Aorta (tissue), 5 donors: ENCODE measurements around the gene NBL1. TPM values are rescaled to one million over a fixed set of nuclear protein-coding genes. Genes with fewer than 3 reads are reported as not detected.

Source experiments
- ATAC-seq: fragments of 200-7000 bp; cut with Tn5 transposase; one replicate; pipeline ENCODE4 v1.9.1; 2022; ENCODE audit warnings: moderate library complexity; ENCODE audit not compliant: low FRiP score
- DNase-seq, 2 donors: peaks; one replicate each; pipeline ENCODE4 v3.0.0-alpha.2; 2020
- H3K27ac ChIP-seq, 2 donors: one replicate each; pipeline ENCODE4 v1.5.1; 2013; ENCODE audit warnings: low read length in 2 of 2, mild to moderate bottlenecking in 2 of 2, moderate library complexity in 2 of 2, control low read depth in 1 of 2, inconsistent platforms in 1 of 2, low read depth in 1 of 2
- H3K27me3 ChIP-seq, 2 donors: one replicate each; pipeline ENCODE4 v1.6.1; 2013; ENCODE audit warnings: control low read depth in 1 of 2, low read length in 1 of 2, mild to moderate bottlenecking in 1 of 2, moderate library complexity in 1 of 2; ENCODE audit not compliant: insufficient read depth in 2 of 2, control insufficient read depth in 1 of 2
- H3K36me3 ChIP-seq, 2 donors: one replicate each; pipeline ENCODE4 v1.6.1; 2013; ENCODE audit warnings: control low read depth in 1 of 2, low read length in 1 of 2, mild to moderate bottlenecking in 1 of 2; ENCODE audit not compliant: insufficient read depth in 2 of 2, control insufficient read depth in 1 of 2
- H3K4me1 ChIP-seq, 2 donors: one replicate each; pipeline ENCODE4 v1.6.1; 2013; ENCODE audit warnings: low read length in 2 of 2, control low read depth in 1 of 2, mild to moderate bottlenecking in 1 of 2, moderate library complexity in 1 of 2; ENCODE audit not compliant: insufficient read depth in 2 of 2, control insufficient read depth in 1 of 2
- H3K4me3 ChIP-seq, 2 donors: one replicate each; pipeline ENCODE4 v1.5.1; 2013; ENCODE audit warnings: low read length in 2 of 2, control low read depth in 1 of 2, mild to moderate bottlenecking in 1 of 2
- H3K9me3 ChIP-seq: one replicate; pipeline ENCODE4 v1.6.1; 2013; ENCODE audit warnings: mild to moderate bottlenecking, low read length; ENCODE audit not compliant: control insufficient read depth
- WGBS, 2 donors: extraction: QIAGEN DNeasy Blood & Tissue Kit; methylation state at CpG; one replicate each; pipeline ENCODE4 v1.1.7; 2013; 5-methylcytosine and 5-hydroxymethylcytosine counted together
- intact Hi-C, 2 donors: fragments of 100-400 bp; cut with DNase I; formaldehyde crosslinking; loops; one replicate each; pipeline versions ENCODE4 v1.14.2 to v1.15.0; 2022
- polyA plus RNA-seq, 2 donors: library from polyadenylated mRNA; stranded (reverse); fragments of 200-250 nt; gene quantifications; one replicate each; pipeline ENCODE4 v1.2.3, GENCODE V29; 2013
- total RNA-seq, 2 donors: library from RNA; stranded (reverse); fragmentation: NEBNext Ultra II Directional; extraction: Animal tissue kit (Norgen Biotek cat#: 25700); gene quantifications; one replicate each; pipeline ENCODE4 v1.2.1, GENCODE V29; 2021
- donor health status: healthy with polysubstance abuse.
- donor health status: Bipolar disorder and iron deficiency.
- donor health status: DM: no; HTN: no; CAD: no.
- donor health status: DM: no; HTN: no; CAD: no.
- donor health status: DM: yes; HTN: yes; CAD: no.

Gene NBL1
- total and polyA plus RNA-seq, 4 donors = 133 to 188 (median 150) TPM

- Histone ChIP-seq H3K27me3 (no peaks in the 10 kb centered on the region), H3K9me3 (no peaks in the 10 kb centered on the region), H3K4me3 (no peak overlapping the region), H3K27ac (no peak overlapping the region), H3K36me3 (no peaks in the 10 kb centered on the region), H3K4me1 (peaks cover 0 to 8% of the 10 kb centered on the region in 2 donors)
- intact Hi-C loops = no loop called here
- no peak for DNase-seq
- 90 to 95% methylated on average over 3 of the region's 3 CpGs for WGBS, 2 donors
- no peak for ATAC-seq
Observed at GRCh38 chr1:19618428-19618827, 25.7 kb upstream of the NBL1 start.

- DNase-seq = no peak
- no peak overlapping the region for H3K4me3 ChIP-seq
- intact Hi-C loops = no loop called here
- H3K4me1 ChIP-seq = peaks cover 0 to 8% of the 10 kb centered on the region in 2 donors
- H3K27ac ChIP-seq = no peak overlapping the region
- WGBS, 2 donors = 22 to 32% methylated on average over 3 of the region's 3 CpGs
- H3K27me3 ChIP-seq = no peaks in the 10 kb centered on the region
- H3K36me3 ChIP-seq = no peaks in the 10 kb centered on the region
- H3K9me3 ChIP-seq = no peaks in the 10 kb centered on the region
- no peak for ATAC-seq
Observed at GRCh38 chr1:19619697-19620384, 24.3 kb upstream of the NBL1 start.

GRCh38 chr1:19620786-19621185, 23.3 kb upstream of the NBL1 start:
- H3K36me3 ChIP-seq = peaks cover 0 to 3% of the 10 kb centered on the region in 2 donors
- H3K27ac ChIP-seq = no peak overlapping the region
- ATAC-seq = peak; percentile 64
- H3K4me1 ChIP-seq = peaks cover 0 to 8% of the 10 kb centered on the region in 2 donors
- intact Hi-C loops = no loop called here
- H3K4me3 ChIP-seq = no peak overlapping the region
- WGBS, 2 donors = 26 to 28% methylated on average over 3 of the region's 3 CpGs
- no peak for DNase-seq
- no peaks in the 10 kb centered on the region for H3K27me3 ChIP-seq
- no peaks in the 10 kb centered on the region for H3K9me3 ChIP-seq

GRCh38 chr1:19621274-19621950, 22.7 kb upstream of the NBL1 start:
- Histone ChIP-seq H3K27ac (no peak overlapping the region), H3K4me3 (no peak overlapping the region), H3K27me3 (no peaks in the 10 kb centered on the region), H3K36me3 (peaks cover 0 to 3% of the 10 kb centered on the region in 2 donors), H3K9me3 (no peaks in the 10 kb centered on the region), H3K4me1 (peaks cover 0 to 8% of the 10 kb centered on the region in 2 donors)
- DNase-seq = no peak
- peak; percentile 50 for ATAC-seq
- 73 to 74% methylated on average over 4 of the region's 4 CpGs for WGBS, 2 donors
- intact Hi-C loops = no loop called here

- no peak overlapping the region for H3K4me3 ChIP-seq
- H3K27ac ChIP-seq = no peak overlapping the region
- no peaks in the 10 kb centered on the region for H3K9me3 ChIP-seq
- peaks cover 0 to 8% of the 10 kb centered on the region in 2 donors for H3K36me3 ChIP-seq
- WGBS, 2 donors = 4 to 11% methylated on average over 1 of the region's 1 CpG
- intact Hi-C loops = no loop called here
- H3K4me1 ChIP-seq = peaks cover 0 to 8% of the 10 kb centered on the region in 2 donors
- ATAC-seq = no peak
- no peak for DNase-seq
- no peaks in the 10 kb centered on the region for H3K27me3 ChIP-seq
Observed at GRCh38 chr1:19622204-19622603, 21.9 kb upstream of the NBL1 start.

- Histone ChIP-seq H3K9me3 (no peaks in the 10 kb centered on the region), H3K4me3 (no peak overlapping the region), H3K27ac (no peak overlapping the region), H3K27me3 (no peaks in the 10 kb centered on the region), H3K4me1 (peaks cover 0 to 8% of the 10 kb centered on the region in 2 donors), H3K36me3 (peaks cover 0 to 11% of the 10 kb centered on the region in 2 donors)
- no peak for DNase-seq
- intact Hi-C loops = no loop called here
- 86 to 90% methylated on average over 3 of the region's 3 CpGs for WGBS, 2 donors
- ATAC-seq = no peak
Observed at GRCh38 chr1:19623523-19623922, 20.6 kb upstream of the NBL1 start.

- no peak for DNase-seq
- Histone ChIP-seq H3K4me1 (peaks cover 0 to 2% of the 10 kb centered on the region in 2 donors), H3K9me3 (no peaks in the 10 kb centered on the region), H3K27me3 (no peaks in the 10 kb centered on the region), H3K27ac (no peak overlapping the region), H3K4me3 (no peak overlapping the region), H3K36me3 (peaks cover 0 to 11% of the 10 kb centered on the region in 2 donors)
- no peak for ATAC-seq
- intact Hi-C loops = no loop called here
- WGBS, 2 donors = 79 to 80% methylated on average over 8 of the region's 8 CpGs
Observed at GRCh38 chr1:19625291-19625937, 18.7 kb upstream of the NBL1 start.

GRCh38 chr1:19628879-19629278, 15.2 kb upstream of the NBL1 start:
- H3K27ac ChIP-seq = peak overlapping the region in 1 of 2 donors; percentile 34
- H3K4me3 ChIP-seq = no peak overlapping the region
- intact Hi-C loops = no loop called here
- no peaks in the 10 kb centered on the region for H3K27me3 ChIP-seq
- H3K4me1 ChIP-seq = no peaks in the 10 kb centered on the region
- ATAC-seq (peak; percentile 46), DNase-seq (no peak)
- WGBS, 2 donors = 0 to 8% methylated on average over 3 of the region's 3 CpGs
- H3K9me3 ChIP-seq = no peaks in the 10 kb centered on the region
- peaks cover 0 to 11% of the 10 kb centered on the region in 2 donors for H3K36me3 ChIP-seq
